Left forelimb (tissue), 1 donor: ENCODE results near the gene ACSL4.
"Not testable (repeated sequence)": the region's sequence is repeated elsewhere in the genome, so short reads cannot be mapped to it uniquely, and the experiment has no call there.

Experiments
- DNase-seq: peaks from one replicate; pipeline ENCODE4 v3.0.0-alpha.2; 2018; ENCODE audit warnings: low spot score

ACSL4 gene

GRCh38 chrX:109732017-109732801, 848 bp downstream of the ACSL4 start:
- DNase-seq: no peak

DNA sequence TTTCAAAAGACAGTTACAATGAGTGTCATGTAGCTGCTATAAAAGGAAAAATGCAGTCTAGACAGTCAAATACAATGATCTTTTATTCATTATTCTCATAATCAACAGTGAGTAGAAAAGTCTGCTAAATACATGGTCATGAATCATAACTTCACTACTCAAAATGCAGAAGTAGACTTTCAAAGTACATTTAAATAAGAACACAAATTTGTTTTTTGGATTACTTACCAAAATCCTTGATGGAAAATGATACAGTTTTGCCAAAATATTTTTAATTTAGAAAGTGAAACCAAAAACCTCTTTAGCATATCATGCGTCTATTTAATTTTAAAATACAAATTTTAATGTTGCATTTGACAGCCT, 4.9 kb downstream of the ACSL4 start:
- no peak for DNase-seq

DNA sequence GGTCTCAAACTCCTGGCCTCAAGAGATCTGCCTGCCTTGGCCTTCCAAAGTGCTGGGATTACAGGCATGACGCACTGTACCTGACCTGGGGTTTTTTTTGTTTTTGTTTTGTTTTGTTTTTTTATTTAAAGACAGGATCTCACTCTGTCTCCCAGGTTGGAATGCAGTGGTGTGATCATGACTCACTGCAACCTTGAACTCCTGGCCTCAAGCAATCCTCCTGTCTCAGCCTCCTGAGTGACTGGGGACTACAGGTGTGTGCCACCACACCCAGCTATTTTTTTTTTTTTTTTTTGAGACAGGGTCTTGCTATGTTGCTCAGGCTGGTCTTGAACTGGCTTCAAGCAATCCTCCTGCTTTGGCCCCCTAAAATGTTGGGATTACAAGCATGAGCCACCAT, 8.1 kb downstream of the ACSL4 start:
- not testable (repeated sequence) for DNase-seq

- DNase-seq: no peak
These were observed 12.1 kb downstream of the ACSL4 start for GRCh38 chrX:109720947-109721346.

DNA sequence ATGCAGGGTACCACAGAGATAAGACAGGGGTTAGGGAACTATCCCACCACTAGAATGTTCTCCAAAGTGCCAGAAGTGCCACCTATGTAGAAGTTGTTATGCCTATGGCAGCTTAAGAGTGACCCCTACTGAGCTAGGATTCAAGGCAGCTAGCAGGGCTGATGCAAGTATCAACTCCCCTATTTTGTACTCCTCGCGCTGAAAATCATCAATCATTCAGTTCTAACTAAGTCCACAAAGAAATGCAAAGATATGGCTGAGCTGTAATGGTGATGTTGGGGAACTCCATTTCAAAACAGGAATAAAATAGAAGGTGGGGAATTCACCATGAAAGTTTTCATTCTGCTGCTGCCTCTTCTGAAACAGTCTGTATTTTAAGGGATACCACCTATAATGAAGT, 13.8 kb downstream of the ACSL4 start:
- DNase-seq: no peak

GRCh38 chrX:109716431-109717028, 16.5 kb downstream of the ACSL4 start:
- no peak for DNase-seq

DNA sequence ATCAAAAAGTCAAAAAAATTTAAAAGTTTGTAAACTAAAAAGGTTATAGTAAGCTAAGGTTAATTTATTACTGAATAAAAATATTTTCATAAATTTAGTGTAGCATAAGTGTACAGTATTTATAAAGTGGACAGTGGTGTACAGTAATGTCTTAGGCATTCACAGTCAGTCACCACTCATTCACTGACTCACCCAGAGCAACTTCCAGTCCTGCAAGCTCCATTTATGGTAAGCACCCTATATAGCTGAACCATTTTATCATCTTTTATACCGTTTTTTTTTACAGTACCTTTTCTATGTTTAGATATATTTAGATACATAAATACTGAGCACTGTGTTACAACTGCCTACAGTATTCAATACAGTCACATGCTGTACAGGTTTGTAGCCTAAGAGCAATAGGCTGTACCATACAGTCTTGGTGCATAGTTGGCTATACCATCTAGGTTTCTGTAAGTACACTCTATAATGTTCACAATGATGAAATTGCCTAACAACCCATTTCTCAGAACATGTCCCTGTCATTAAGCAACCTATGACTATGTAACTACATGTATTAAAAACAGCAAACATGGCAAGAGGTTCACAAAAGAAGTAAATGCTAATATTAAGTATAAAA, 18.6 kb downstream of the ACSL4 start:
- DNase-seq: no peak

GRCh38 chrX:109710181-109710580, 22.9 kb downstream of the ACSL4 start:
- no peak for DNase-seq

DNA sequence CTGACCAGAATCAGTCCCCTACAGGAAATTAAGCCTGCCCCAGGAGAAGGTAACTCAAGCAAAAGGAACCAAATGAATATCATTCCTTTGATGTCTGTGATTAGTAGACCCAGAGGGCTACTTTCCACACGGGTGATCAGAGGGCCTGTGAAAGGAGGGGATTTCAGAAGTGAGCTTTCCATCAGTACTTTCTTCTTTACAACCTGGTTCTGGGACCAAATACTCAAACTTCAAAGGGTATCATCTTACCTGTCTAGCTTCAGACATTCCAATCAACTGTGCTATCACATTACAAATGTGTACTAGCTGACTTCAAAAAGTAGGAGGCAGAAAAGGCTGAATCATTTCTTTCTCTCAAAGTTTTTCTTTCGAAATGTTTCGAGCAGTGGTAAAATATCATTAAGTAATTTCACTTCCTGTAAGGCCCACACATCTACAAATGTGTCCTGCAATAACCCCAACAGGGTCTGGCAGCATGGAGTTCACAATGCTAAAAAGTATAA, 23.9 kb downstream of the ACSL4 start:
- no peak for DNase-seq

DNA sequence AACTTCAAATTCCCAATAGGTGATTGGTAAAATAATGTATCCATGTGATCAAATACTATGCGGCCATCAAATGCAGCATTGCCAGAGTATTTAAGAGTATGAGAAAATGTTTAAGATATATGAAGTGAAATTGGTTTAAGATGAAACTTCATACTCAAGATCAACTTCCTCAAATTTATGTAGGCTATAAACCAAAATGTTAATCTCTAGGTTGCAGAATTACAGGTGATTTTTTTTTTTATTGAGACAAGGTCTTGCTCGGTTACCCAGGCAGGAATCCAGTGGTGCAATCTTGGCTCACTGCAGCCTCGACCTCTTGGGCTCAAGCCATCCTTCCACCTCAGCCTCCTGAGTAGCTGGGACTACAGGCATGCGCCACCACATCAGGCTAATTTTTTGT, 25.3 kb downstream of the ACSL4 start:
- no peak for DNase-seq

DNA sequence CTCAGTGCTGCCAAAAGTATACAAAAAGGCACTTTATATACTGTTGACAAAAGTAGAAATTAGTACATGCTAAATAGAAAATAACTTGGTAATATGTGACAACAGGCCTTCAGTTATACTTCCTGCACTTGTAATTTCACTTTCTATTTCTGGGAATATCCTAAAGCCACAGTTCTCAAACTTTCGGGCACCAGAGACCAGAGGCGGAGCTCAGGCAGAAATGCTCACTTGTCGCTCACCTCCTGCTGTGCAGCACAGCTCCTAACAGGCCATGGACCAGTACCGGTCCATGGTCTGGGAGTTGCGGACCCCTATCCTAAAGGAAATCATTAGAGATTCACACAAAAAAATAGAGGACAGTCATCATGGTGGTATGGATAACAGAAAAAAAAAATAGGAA, 25.7 kb downstream of the ACSL4 start:
- no peak for DNase-seq

DNA sequence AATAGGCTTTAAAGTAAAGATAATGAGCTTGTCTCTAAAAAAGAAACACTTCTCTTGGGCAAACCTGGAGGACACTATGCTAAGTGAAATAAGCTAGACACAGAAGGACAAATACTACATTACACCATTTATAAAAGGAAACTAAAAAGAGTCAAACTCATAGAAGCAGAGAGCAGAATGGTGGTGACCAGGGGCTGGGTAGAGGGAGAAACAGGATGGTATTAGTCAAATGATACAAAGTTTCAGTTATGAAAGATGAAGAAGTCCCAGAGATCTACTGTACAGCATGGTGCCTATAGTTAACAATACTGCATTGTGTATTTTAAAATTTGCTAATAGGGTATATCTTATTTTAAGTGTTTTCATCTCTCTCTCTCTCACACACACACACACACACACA, 28.5 kb downstream of the ACSL4 start:
- DNase-seq: no peak

- DNase-seq: no peak
These were observed 35.2 kb downstream of the ACSL4 start for GRCh38 chrX:109697855-109698254.

DNA sequence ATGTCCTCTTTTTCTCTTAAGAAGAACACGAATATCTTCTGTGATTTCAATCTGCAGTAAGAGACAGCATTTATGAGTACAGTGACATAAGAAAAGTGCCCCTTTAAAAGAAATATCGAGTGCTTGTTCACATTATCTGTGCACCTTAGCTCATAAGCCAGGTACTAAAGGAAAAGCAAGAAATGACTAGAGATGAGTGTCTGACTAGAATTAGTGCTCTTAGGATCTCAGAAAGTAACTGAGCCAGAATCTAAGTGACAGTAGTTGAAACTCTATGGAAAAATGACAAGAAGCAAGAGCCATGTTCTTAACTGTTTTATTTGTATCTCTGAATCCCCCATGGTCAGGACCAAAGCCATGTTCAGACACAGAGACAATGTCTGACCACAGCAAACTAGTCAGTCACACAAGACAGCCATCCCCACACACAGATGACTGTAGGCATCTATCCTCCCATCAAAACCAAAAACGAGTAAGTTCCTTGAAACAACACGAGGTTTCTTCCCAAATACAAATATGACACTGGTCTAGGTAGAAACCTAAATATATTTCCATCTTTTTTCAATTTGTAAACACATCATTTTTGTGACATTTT, 36.8 kb downstream of the ACSL4 start:
- DNase-seq: no peak

DNA sequence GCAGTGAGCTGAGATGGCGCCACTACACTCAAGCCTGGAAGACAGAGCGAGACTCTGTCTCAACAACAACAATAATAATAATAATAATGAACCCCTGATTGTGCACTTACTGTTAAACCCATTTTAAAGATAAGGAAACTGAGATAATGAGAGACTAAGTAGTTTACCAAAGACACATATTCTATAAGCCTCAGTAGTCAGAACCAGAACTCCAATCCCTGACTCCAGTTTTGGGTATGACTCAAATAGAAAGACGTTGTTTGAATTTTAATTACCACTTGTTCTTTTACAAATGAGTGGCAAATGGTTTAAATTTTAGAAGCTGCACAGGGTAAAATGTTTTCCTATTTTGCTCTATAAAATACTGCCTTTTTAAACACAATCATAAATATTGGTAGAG, 37.4 kb downstream of the ACSL4 start:
- DNase-seq: no peak

- no peak for DNase-seq
These were observed 41.3 kb downstream of the ACSL4 start for GRCh38 chrX:109691752-109692151.

DNA sequence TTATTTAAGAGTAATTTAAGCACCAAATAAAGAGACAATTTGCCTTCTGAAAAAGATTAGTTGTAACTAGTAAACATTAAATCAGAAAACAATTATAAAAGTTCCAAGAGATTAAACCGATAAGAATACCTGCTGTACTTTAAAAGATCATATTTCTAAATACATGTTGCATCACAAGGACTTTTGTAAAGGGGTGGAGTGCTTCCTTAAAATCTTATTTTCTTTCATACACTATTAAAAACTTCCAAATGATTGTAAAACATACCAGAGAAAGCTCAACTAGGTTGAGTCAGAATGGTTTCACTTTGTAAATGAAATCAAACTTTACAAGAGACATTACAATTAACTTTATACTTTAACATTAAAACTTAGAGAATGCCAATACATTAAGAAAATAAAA, 41.8 kb downstream of the ACSL4 start:
- DNase-seq: no peak

DNA sequence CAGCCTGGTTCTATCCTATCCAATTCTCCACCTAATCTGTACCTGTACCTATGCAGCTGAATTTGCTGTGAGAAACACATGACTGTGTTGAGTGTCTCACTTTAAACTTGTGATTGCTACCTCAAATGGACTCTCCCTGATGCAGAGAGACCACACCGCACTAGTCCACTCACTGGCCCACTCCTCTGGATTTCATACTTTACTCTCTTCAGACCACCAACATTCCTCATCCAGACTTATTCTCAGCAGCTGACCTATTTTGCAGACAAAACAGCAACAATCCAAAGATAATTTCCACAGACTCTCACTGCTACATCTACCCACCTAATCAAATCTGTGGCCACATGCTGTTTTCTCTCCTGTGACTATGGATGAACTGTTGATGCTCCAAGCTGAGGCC, 45.2 kb downstream of the ACSL4 start:
- no peak for DNase-seq

DNA sequence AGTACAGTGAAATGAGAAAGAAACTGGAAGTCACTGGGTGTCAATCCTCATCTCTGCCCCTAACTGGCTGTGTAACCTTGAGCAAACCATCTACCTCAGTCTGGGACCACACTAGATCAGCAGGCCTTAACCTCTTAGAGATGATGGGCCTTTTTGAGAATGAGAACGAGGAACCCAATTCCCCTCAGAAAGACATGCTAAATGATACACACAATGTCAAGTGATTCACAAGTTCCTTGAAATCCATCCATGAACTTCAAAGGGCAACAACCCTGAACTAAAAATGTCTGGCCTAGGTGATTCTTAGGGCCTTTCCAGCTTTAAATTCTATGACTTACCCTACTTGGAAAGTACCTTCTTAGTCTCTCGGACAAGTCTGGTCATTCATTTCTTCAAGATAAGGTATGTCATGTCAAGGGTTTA, 47.4 kb downstream of the ACSL4 start:
- DNase-seq: no peak

DNA sequence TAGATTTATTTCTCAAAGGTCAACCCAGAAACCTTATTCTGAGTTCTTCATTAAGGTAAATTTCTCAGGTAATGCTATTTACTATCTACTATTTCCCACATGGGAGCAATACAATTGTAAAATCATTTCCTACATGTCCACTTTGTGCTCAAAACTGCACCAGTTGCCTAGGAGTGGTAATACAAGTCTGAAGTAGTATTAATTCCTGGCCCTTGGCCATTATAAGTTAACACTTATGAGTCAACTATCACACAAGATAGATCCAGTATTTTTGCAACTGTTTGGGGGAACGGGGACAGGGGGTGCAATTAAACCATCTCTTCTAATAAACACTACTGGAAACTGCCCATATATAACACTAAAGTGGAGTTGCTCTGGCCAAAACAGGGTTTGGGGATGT, 48.9 kb downstream of the ACSL4 start:
- no peak for DNase-seq

- DNase-seq: no peak
These were observed 51.5 kb downstream of the ACSL4 start for GRCh38 chrX:109681475-109682081.

DNA sequence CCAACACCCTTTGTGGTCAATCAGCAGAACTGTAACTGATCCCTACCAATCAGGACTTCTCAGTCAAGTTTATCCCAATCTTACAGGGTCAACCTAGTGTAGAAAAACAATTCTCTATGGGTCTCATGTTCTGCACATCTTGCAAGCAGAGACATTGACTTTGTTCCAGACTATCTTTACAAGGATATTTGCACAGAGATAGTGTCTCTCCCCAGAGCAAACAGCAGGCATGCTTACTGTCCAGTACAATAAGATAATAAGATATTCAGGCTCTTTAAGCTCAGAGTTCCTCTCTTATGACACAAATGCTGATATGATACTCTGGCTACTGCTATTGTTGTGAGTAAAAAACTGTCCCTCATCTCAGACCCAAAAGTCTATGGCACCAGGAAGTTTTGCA, 53.2 kb downstream of the ACSL4 start:
- DNase-seq: no peak

DNA sequence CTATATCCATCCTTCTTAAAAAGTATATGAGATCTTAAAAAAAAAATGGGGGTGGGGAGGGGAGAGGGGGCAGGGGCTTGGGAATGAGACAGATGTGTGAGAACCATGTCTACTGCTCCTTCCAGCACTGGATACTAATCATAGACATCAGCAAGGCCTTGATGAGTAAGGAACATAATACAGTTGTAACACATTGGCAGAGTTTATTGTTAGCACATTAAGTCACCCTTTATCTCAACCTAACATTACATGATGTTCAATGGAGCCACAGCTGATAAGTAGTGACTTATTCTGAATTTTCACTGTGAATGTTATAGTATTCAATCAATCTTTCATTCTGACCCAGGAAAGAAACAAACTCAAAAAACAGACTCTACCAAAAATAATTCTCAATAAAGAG, 60.8 kb downstream of the ACSL4 start:
- DNase-seq: no peak
